Activated CD4-positive, alpha-beta T cell treated with anti-CD3 and anti-CD28 coated beads for 4 hours (primary cell): ENCODE data around the gene USE1.

Experiments used
- DNase-seq, 2 donors: peaks; one replicate each; pipeline ENCODE4 v3.0.0-alpha.2; 2020

Gene USE1

DNA sequence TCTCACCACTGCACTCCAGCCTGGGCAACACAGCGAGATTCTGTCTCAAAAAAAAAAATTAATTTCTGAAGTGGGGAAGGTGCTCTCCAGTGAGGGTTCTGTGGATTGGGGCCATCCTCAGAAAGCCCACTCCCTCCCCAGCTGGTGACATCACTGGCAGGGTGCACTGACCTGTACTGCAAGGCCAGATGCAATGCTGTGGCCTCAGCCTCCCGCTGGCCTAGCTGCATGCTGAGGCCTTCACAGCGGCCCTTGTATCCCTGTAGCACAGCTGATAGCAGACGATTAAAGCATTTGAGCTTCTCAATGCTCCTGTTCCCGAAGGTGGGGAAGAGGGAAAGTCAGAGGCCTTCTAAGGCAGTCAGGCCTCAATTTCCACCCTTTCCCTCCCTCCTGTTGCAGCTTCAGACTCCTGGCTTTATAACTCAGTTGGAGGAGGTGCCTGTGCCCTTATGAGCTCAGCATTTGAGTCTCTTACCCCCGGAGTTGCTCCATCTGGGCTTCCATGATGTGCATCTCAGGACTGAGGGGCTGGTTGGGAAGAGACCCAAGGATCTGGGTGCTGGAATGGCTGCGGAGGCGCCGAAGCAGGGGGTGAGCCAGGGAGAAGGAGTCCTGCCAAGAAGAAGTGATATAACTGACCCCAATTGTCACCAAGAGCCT, 44.1 kb downstream of the USE1 start:
- no peak for DNase-seq

- no peak for DNase-seq
Measured at GRCh38 chr19:17259934-17260333, 44.8 kb downstream of the USE1 start.

DNA sequence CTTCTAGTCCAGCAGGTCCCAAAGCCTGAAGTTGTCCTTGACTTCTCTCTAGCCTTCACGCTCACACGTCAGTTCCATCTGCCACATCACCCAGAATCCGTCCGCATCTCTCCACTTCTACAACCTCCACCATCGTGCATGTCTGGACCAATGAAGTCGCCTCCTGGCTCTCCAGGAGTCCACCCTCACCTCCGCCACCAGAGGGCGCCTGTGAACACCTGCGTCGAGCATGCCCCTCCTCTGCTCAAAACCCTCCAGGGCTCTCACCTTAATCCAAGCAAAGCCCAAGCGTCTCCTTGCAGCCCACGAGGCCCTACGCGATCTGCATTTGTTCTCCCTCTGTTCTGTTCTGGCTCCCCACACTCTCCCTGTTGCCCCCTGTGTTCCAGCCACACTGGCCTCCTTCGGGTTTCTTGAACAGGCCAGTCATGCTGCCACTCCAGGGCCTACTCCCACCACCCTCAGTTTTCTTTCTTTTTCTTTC, 45.7 kb downstream of the USE1 start:
- peak; percentile 86 to 89 for DNase-seq

- DNase-seq = no peak
Measured at GRCh38 chr19:17262557-17262956, 47.4 kb downstream of the USE1 start.

DNA sequence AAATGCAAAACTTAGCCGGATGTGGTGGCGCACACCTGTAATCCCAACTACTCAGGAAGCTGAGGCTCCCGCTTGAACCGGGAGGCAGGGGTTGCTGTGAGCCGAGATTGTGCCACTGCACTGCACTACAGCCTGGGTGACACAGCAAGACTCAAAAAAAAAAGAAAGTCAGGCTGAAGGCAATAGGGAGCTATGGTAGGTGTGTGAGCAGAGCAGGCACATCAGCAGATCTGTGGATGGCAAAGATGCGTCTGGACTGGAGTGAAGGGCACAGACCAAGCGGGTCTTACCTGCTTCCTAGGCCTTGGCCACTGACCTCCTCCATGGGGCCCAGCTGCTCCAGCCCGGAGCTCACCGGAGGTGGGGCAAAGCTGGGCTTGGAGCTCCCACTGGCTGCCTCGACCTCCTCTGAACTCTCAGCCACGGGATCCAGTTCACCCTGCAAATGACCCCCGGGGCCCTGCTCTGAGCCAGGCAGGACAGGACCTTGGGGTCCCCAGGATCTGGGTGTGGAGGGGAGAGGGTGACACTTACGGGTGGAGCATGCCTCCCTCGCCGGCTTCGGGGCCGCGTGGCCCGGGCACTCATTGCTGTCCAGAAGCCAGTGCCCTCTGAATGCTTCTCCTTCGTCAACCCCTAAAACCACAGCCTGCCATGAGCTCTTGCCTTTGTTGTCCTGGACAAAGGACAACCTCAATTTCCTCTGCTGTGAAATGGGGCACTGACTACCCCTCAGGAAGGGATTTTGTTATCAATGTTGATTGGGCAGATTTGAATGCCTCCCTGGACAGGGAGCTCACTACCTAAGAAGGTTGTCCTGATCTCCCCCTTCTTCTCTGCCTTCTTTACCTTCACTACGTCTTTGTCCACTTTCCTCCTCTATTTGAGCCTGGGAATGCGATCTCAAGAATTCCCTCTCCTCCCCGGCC, 48.8 kb downstream of the USE1 start:
- DNase-seq = no peak

DNA sequence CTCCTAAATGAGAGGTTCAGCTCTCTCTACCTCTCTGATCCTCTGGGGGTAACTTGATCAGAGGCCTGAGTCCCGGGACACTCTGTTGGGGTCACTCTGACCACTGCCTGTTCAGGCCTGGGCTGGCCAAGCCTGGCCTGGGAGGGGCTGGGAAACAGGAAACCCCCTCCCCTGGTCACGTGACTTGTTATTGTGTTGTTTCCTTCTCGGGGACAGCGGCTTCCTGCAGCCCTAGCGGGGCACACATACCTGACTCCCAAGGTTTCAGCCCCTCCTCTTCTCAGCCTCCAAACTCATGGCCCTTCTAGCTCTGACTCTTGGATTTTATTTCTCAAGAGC, 49.5 kb downstream of the USE1 start, which contains the start of gene USHBP1:
USHBP1 (minus strand) TSS at position 105 of the 339 bp plus-strand sequence. CDS start 446 bp downstream, outside the sequence.
- DNase-seq = no peak

- DNase-seq = no peak
Measured at GRCh38 chr19:17266026-17266425, 50.9 kb downstream of the USE1 start.

GRCh38 chr19:17266589-17266974, 51.4 kb downstream of the USE1 start:
- DNase-seq = no peak

GRCh38 chr19:17266975-17267788, 52.0 kb downstream of the USE1 start, which contains the start of gene BABAM1:
BABAM1 (plus strand) TSS chr19:17267443; CDS start chr19:17268807, 1,364 bp downstream.
- peak; percentile 94 to 95 for DNase-seq

- no peak for DNase-seq
Measured at GRCh38 chr19:17268754-17269153, 53.6 kb downstream of the USE1 start.
